MG63 (cell line): ENCODE results near the gene UFD1. TPM values are rescaled to one million over a fixed set of nuclear protein-coding genes. Genes with fewer than 3 reads are reported as not detected.

ENCODE experiments used
- DNase-seq: peaks from one replicate; pipeline ENCODE4 v3.0.0-alpha.2; 2020
- H3K27me3 ChIP-seq: fragments of 250-450 bp; sonication (Bioruptor Pico); 2 replicates; pipeline ENCODE4 v1.5.1; 2020; ENCODE audit warnings: mild to moderate bottlenecking, moderate library complexity
- H3K36me3 ChIP-seq: fragments of 250-450 bp; sonication (Bioruptor Pico); 2 replicates; pipeline ENCODE4 v1.5.1; 2020; ENCODE audit warnings: mild to moderate bottlenecking, moderate library complexity
- H3K4me3 ChIP-seq: fragments of 250-450 bp; sonication (Bioruptor Pico); 2 replicates; pipeline ENCODE4 v1.5.1; 2020; ENCODE audit warnings: mild to moderate bottlenecking, moderate library complexity
- H3K9me3 ChIP-seq: fragments of 250-450 bp; sonication (Bioruptor Pico); 2 replicates; pipeline ENCODE4 v1.5.1; 2020; ENCODE audit warnings: mild to moderate bottlenecking, moderate library complexity
- total RNA-seq: library from RNA; depleted of rRNA; stranded (reverse); fragments of >200 nt; shearing (Covaris generic); gene quantifications from 2 replicates; pipeline ENCODE4 v1.2.3, GENCODE V29; 2014; ENCODE audit warnings: low replicate concordance

UFD1 gene
- total RNA-seq, 1 experiment from 2014 or later: 128 TPM

DNA sequence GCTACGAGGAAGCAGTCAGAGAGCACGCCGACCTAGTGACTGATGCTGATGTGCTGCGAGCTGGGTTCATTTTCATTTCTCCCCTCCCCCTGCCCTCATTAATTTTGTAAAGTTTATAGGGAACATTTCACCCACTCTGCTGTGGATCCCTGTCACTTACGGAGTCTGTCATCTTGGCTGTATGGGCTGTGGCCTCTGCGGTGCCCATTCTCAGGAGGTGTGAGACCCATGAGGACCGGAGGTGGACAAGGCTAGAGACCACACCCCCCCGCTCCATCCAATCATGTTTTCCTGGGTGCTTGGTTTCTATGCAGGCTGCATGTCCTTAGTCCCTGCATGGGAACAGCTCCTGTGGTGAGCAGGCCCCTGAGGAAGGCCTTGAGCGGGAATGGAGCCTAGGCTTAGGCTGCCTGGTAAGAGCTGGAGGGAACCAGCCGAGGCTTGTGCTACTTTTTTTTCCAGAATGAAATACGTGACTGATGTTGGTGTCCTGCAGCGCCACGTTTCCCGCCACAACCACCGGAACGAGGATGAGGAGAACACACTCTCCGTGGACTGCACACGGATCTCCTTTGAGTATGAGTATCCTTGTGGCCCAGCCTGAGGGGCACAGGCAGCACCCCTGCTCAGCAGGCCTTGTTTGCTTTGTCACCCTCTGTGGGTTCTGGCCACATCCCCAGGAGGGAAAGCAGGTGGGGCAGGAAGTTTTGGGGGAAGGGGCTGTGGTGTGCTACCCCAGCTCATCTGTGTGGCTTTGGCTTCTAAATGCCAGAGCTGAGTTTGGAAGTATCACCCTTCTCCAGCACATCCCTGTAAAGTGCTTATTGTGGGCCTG, 26.1 kb upstream of the UFD1 start:
- no peak overlapping the region for H3K4me3 ChIP-seq
- no peak for DNase-seq
- H3K27me3 ChIP-seq: no peaks in the 10 kb centered on the region
- peaks cover 9% of the 10 kb centered on the region for H3K36me3 ChIP-seq
- H3K9me3 ChIP-seq: no peaks in the 10 kb centered on the region

DNA sequence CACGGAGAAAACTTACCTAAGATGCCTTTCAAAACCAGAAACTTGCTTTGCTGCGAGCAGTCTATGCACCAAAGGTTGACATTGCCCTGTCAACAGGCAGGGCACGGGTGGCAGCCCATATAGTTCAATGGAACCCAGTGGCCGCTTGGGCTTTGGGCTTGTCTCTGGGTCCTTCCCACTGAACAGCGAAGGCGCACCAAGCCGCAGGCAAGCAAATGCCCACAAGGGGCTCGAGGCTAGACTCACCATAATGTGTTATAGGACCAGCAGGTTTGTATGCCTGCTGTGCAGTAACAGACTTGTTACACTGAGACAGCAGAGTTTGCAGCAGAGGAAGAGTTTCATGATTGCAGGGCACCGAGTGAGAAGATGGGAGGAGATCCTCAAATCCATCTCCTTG, 24.9 kb upstream of the UFD1 start:
- no peak for DNase-seq
- Histone ChIP-seq H3K4me3 (no peak overlapping the region), H3K27me3 (no peaks in the 10 kb centered on the region), H3K9me3 (no peaks in the 10 kb centered on the region), H3K36me3 (peaks cover 7% of the 10 kb centered on the region)

DNA sequence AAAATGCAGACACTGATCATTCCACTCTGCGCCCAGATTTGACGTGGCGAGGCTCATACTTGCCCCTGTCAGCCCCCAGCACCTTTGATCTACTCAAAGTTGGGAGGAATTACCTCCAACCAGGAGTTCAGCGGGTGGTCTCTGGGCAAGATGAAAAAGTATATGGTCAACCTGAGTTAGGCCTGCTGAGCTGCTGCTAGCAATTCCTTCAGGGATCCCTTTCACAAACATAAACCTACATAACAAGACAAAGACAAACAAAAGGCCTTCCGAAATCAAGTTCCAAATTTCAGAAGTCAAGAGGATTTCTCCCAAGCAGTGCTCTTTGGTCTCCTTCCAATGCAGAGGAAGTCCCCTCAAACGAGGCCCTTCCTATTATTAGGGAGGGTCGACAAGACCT, 24.4 kb upstream of the UFD1 start:
- Histone ChIP-seq H3K9me3 (no peaks in the 10 kb centered on the region), H3K4me3 (no peak overlapping the region)
- no peak for DNase-seq

DNA sequence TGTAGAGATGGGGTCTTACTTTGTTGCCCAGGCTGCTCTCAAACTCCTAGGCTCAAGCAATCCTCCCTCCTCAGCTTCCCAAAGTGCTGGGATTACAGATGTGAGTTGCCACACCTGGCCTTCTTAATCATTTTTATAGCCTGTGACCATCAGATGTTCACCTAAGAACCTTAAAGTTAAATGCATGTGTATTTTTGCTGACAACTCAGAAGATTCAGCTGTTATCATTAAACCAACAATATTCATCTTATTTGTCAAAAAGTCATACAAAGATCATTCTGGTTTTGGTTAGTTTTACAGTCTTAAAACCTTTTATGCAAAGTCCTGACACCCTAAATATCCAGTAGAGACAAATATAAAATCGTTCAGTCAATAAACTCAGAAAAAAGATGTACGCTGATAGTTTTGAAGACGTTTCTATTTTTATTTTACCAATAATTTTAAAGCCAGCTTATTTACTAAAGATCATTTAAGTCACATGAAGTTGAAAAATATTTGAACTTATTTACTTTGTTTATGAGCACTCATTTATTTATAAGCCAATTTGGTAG, 23.0 kb upstream of the UFD1 start:
- no peak for DNase-seq
- no peak overlapping the region for H3K4me3 ChIP-seq
- peaks cover 17% of the 10 kb centered on the region for H3K36me3 ChIP-seq
- H3K27me3 ChIP-seq: no peaks in the 10 kb centered on the region
- no peaks in the 10 kb centered on the region for H3K9me3 ChIP-seq

More for the DNA sequence above, 24.4 kb upstream of the UFD1 start:
- Histone ChIP-seq H3K27me3 (no peaks in the 10 kb centered on the region), H3K36me3 (peaks cover 10% of the 10 kb centered on the region)

DNA sequence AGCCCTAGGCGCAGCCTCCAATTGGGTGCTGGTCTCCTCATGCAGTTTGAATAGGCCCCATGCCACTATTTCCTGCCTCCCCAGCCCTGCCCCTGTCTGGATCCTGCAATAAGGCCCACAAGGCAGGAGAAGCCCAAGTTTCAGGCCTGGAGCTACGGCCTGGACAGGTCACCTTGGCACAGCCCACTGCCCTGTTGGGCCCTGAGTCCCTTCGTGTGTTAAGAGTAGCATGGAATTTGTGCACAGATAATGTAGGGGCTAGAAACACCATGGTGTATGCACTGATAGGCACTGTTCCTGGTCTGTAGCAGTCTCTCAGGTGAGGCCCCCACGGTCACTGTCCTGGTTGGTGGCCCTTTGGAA, 20.9 kb upstream of the UFD1 start:
- Histone ChIP-seq H3K36me3 (peaks cover 28% of the 10 kb centered on the region), H3K4me3 (no peak overlapping the region), H3K9me3 (no peaks in the 10 kb centered on the region), H3K27me3 (no peaks in the 10 kb centered on the region)
- DNase-seq: no peak

DNA sequence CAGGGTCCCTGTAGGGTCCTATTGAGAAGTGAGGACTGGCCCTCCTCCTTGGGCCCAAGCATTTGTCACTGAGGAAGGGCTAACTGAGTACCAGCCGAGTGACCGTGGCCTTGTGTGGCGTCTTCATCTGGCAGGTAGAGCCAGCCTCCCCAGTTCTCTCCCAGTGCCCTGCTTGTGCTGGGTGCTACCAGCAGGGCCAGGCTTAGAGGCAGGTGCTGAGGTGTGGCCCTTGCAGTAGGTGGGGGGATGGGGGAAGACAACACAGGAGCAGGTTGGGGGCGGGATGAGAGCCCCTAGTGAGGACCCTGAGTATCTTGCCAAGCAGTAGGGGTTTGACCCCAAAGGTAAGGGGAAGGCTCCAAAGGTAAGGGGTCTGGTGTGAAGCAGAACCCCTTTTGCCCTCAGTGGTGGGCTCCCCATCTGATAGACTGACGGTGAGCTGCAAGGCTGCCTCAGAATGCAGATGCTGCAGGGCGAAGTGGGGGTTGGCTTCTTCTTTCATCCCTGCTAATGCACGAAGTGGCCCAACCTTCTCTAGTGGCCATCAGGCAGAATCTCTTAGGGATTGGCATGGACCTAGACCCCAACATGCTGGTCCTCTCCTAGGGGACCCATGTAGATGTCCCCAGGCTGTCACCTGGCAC, 20.4 kb upstream of the UFD1 start:
- H3K4me3 ChIP-seq: no peak overlapping the region
- H3K9me3 ChIP-seq: no peaks in the 10 kb centered on the region
- DNase-seq: no peak
- no peaks in the 10 kb centered on the region for H3K27me3 ChIP-seq
- peaks cover 30% of the 10 kb centered on the region for H3K36me3 ChIP-seq

DNA sequence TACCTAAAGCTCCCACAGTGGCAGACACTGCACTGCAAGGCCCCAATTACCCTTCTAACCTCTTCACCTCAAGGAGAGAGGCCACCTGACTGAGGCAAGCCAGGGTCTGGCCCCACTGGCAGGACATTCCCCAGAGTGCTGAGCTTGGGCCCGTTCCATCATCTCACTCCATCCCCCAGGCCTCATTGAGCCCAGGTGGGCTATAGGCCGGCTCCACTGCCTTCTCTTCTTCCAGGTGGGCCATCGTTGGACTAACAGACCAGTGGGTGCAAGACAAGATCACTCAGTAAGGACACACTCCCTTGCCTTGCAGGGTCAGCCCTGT, 19.8 kb upstream of the UFD1 start:
- no peak for DNase-seq
- Histone ChIP-seq H3K36me3 (peaks cover 34% of the 10 kb centered on the region), H3K27me3 (no peaks in the 10 kb centered on the region), H3K4me3 (no peak overlapping the region), H3K9me3 (no peaks in the 10 kb centered on the region)

DNA sequence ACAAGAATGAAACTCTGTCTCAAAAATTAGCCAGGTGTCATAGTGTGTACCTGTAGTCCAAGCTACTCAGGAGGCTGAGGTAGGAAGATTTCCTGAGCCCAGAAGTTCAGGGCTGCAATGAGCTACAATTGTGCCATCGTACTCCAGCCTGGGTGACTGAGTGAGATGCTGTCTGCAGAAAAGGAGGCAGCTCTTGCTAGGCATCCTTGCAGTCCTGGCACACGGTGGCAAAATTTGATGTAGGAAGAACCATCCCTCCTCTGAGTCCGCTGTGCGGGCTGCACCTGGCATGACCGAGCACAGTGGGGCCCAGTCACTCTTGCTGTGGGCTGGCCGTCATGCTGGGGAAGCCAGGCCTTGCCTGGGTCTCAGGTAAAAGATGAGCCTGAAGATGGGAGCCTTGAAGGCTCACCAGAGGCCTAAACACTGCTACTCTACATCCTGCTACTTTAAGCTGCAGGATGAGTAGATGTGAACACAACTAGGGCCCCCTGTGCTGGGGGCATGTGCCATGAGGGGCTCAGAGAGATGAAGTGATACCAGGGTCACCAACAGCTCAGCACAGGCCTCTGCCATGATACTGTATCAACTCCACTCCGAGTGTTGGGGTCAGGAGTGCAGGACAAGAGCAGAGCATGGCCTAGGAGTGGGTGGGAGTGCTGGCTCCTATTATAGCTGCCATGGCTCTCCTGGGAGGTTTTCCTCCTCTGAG, 19.3 kb upstream of the UFD1 start:
- no peaks in the 10 kb centered on the region for H3K9me3 ChIP-seq
- DNase-seq: no peak
- H3K27me3 ChIP-seq: no peaks in the 10 kb centered on the region
- H3K36me3 ChIP-seq: peaks cover 36% of the 10 kb centered on the region
- no peak overlapping the region for H3K4me3 ChIP-seq

DNA sequence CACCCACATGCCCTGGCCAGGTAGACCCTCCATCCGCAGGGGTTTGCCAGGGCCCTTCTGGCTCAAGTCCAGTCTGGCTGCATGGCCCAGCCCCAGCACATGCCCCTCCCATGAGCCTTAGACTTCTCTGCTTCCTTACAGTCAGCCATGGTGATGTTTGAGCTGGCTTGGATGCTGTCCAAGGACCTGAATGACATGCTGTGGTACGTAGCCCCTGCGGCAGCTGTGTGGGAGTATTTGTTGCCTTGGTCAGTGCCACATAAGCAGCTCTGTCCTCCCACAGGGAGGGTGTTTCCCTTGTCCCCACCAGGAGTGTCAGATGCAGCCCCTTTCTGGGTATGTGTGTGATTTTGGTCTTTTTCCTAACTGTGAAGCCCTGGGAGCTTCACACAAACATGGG, 18.3 kb upstream of the UFD1 start:
- no peaks in the 10 kb centered on the region for H3K9me3 ChIP-seq

DNA sequence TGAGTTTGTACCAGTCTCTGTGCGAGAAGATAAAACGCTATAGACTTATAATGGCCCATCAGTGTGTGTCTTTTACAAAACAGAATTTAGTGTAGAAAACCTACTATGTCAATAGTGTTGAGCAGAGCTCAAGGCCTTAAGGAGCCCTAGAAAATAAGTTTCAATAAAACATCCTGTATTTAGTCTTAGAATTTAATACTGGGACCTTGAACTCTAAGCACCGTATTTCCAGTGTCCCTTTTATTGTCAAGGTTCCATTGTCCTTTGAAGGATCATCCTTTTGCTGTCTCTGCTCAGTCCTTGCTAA, 17.3 kb upstream of the UFD1 start:
- H3K36me3 ChIP-seq: peaks cover 43% of the 10 kb centered on the region
- H3K9me3 ChIP-seq: no peaks in the 10 kb centered on the region
- DNase-seq: no peak
- H3K27me3 ChIP-seq: no peaks in the 10 kb centered on the region
- H3K4me3 ChIP-seq: no peak overlapping the region

More for the DNA sequence above, 18.3 kb upstream of the UFD1 start:
- Histone ChIP-seq H3K36me3 (peaks cover 42% of the 10 kb centered on the region), H3K4me3 (no peak overlapping the region), H3K27me3 (no peaks in the 10 kb centered on the region)
- peak; percentile 17 for DNase-seq

DNA sequence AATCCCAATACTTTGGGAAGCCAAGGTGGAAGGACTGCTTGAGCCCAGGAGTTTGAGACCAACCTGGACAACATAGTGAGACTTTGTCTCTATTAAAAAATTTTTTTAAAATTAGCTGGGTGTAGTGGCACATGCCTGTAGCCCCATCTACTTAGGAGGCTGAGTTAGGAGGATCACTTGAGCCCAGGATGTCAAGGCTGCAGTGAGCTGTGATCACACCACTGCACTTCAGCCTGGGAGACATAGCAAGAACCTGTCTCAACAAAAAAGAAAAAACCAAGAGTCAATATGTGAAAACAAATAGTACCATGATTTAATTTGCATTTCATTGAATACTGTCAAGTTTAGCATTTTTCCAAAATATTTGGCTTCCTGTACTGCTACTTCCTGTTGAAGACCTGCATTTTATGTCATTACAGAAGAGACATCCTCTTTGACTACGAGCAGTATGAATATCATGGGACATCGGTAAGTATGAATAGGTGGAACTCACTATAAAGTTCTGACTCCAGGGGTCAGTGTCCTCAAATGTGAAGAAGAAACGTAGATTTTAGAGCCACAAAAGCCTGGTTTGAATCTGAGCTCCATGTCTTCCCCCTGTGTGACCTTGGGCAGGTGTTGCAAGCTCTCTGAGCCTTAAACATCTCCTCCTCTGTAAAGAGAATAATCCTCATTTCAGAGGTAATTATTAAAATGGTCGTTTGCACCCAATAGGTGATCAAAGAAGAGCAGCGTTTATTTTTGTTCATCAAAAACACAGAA, 16.8 kb upstream of the UFD1 start:
- peaks cover 47% of the 10 kb centered on the region for H3K36me3 ChIP-seq
- H3K27me3 ChIP-seq: no peaks in the 10 kb centered on the region
- DNase-seq: no peak
- H3K9me3 ChIP-seq: no peaks in the 10 kb centered on the region
- H3K4me3 ChIP-seq: no peak overlapping the region

DNA sequence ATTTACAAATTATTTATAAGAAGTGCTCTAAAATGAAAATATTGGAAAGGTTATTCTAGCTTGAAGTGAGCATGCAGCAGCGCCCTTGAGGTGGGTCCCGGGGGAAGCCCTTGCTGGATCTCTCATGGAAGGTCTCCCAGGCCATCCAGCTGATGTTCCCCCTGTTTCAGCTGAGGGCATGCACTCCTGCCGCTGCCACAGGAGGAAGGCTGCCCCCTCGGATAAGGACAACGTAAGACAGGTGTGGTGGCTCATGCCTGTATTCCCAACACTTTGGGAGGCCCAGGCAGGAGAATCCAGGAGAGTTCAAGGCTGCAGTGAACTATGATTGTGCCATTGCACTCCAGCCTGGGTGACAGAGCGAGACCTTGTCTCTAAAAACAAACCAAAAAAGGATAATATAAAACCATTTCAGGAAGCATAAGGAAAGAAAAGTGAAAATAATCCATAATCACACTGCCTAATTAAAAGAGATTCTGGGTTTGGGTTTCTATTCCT, 15.7 kb upstream of the UFD1 start:
- DNase-seq: no peak
- Histone ChIP-seq H3K9me3 (no peaks in the 10 kb centered on the region), H3K4me3 (no peak overlapping the region), H3K36me3 (peaks cover 52% of the 10 kb centered on the region), H3K27me3 (no peaks in the 10 kb centered on the region)

DNA sequence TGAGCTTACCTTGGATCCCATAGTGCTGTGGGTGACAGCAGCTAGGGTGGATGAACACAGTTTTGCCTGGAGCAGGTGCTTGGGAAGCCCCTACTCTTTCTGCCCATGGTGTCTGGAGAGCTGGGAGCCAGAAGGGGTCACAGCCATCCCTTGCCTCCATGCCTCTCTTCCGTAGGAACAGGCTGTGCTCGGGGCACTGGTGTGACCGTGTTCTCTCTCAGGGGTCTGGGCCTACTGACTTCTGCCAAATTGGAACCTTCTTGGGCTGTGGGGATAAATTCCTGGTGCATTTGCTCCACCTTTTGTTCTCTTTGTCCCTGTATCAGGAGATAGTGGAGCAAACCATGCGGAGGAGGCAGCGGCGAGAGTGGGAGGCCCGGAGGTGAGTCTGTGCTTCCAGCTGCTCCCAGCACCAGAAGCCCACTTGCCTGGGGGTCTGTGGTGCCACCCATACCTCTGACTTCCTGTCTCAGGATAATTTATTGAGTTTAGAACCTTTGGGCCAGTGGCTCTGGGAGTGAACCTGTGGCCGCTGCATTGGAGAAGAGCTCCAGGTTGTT, 15.1 kb upstream of the UFD1 start:
- DNase-seq: no peak

DNA sequence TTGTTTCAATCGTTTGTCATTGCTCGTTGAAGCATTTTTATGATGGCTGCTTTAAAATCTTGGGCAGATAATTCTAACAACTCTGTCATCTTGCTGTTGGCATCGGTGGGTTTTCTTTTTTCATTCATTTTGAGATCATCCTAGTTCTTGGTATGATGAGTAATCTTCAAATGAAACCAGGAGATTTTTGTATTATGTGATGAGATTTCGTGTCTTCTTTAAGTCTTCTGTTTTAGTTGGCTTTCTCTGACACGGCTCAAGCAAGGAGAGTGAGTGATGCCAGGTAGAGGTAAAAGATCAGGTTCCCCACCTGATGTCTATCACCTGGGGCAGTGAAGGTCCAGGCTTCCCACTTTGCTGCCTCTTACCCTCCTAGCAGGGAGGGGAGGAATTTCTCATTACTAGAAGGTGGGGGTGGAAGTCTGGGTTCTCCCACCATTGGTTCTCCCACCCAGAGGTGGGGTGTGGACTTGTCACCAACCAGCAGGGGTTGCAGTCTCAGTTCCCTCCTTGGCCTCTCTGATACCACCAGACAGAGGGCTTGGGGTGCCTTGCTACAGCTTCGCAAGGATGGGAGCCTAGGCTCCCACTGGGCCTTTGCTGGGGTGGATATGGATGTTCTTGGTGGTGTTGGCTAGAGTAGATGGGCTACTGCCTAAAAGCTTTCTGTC, 13.6 kb upstream of the UFD1 start:
- peaks cover 61% of the 10 kb centered on the region for H3K36me3 ChIP-seq
- no peak for DNase-seq
- H3K27me3 ChIP-seq: no peaks in the 10 kb centered on the region
- no peak overlapping the region for H3K4me3 ChIP-seq
- no peaks in the 10 kb centered on the region for H3K9me3 ChIP-seq

More for the DNA sequence above, 15.1 kb upstream of the UFD1 start:
- no peaks in the 10 kb centered on the region for H3K27me3 ChIP-seq
- no peak overlapping the region for H3K4me3 ChIP-seq
- H3K36me3 ChIP-seq: peaks cover 56% of the 10 kb centered on the region
- no peaks in the 10 kb centered on the region for H3K9me3 ChIP-seq

DNA sequence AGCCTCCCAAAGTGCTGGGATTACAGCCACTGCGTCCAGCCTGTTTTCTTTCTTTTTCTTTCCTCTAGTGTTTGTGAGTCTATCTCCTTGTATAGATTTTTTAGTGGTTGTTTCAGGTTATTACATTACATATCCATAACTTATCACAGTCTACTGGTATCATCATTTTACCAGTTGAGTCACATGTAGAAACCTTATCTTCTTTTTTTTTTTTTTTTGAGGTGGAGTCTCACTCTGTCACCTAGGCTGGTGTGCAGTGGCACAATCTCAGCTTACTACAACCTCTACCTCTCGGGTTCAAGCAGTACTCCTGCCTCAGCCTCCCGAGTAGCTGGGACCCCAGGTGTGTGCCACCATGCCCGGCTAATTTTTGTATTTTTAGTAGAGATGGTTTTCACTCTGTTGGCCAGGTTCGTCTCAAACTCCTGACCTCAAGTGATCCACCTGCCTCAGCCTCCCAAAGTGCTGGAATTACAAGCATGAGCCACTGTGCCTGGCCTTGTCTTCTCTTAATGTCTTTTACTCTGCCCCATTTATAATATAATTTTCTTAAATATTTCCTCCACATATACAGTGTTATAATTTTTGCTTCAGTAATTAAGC, 11.7 kb upstream of the UFD1 start:
- Histone ChIP-seq H3K4me3 (no peak overlapping the region), H3K27me3 (no peaks in the 10 kb centered on the region), H3K36me3 (peaks cover 47% of the 10 kb centered on the region), H3K9me3 (no peaks in the 10 kb centered on the region)
- no peak for DNase-seq
